Kidney epithelial cell (primary cell): ENCODE data around the gene KRTAP1-1. TPM values are rescaled to one million over a fixed set of nuclear protein-coding genes. Genes with fewer than 3 reads are reported as not detected.

ENCODE experiments used
- DNase-seq: peaks from one replicate; pipeline ENCODE4 v3.0.0-alpha.2; 2010; ENCODE audit warnings: low read depth
- H3K27me3 ChIP-seq: 2 replicates; pipeline ENCODE4 v1.6.0; 2011; ENCODE audit warnings: low read length; ENCODE audit not compliant: control insufficient read depth, insufficient read depth
- H3K36me3 ChIP-seq: 2 replicates; pipeline ENCODE4 v1.5.1; 2011; ENCODE audit warnings: low read length; ENCODE audit not compliant: control insufficient read depth, insufficient read depth
- H3K4me3 ChIP-seq: 2 replicates; pipeline ENCODE4 v1.5.1; 2011; ENCODE audit warnings: low read depth, mild to moderate bottlenecking, control low read depth, low read length
- total RNA-seq: library from RNA; depleted of rRNA; stranded (reverse); fragments of >200 nt; gene quantifications from 2 replicates; pipeline ENCODE4 v1.2.3, GENCODE V29; 2015
- TF ChIP-seq, protein P1 (sequence below): IDR thresholded peaks from 2 replicates; pipeline ENCODE4 v1.5.1; 2011; ENCODE audit warnings: mild to moderate bottlenecking, moderate library complexity, low read length, control low read depth, inconsistent platforms; ENCODE audit not compliant: insufficient read depth, poor library complexity, severe bottlenecking

The KRTAP1-1 gene
- total RNA-seq, 1 donor from 2014 or later: not detected

DNA sequence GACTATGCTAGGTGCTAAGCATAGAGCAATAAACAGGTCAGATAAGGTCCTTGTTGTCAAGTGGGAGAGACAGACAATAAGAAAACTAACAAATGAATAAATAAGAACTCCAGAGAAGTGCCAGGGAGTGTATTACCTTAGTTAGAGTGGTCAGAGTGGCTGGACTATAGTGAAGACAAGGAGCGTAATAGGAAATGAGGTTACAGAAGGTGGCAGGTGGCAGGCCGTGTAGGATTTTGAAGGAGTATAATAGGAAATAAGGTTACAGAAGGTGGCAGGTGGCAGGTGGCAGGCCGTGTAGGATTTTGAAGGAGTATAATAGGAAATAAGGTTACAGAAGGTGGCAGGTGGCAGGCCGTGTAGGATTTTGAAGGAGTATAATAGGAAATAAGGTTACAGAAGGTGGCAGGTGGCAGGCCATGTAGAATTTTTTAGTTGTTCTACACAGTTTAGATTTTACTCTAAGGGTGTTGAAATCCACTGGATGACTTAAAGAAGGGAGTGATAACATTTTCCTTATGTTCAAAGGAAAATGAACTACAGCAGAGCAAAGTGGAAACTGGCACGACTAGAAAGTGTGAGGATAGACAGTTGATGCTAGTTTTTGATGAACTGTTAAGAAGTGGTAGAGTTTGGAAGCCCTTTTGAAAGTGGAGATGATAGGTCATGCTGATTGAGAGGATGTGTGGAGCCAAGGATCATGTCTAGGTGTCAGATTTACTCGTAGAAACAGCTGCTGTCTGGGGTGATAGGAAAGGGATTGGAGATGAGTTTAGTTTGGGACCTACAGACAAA lies 28.7 kb downstream of the KRTAP1-1 start:
- Histone ChIP-seq H3K4me3 (no peak overlapping the region), H3K36me3 (no peaks in the 10 kb centered on the region), H3K27me3 (no peaks in the 10 kb centered on the region)
- no peak for DNase-seq
- TF ChIP-seq, protein P1, sequence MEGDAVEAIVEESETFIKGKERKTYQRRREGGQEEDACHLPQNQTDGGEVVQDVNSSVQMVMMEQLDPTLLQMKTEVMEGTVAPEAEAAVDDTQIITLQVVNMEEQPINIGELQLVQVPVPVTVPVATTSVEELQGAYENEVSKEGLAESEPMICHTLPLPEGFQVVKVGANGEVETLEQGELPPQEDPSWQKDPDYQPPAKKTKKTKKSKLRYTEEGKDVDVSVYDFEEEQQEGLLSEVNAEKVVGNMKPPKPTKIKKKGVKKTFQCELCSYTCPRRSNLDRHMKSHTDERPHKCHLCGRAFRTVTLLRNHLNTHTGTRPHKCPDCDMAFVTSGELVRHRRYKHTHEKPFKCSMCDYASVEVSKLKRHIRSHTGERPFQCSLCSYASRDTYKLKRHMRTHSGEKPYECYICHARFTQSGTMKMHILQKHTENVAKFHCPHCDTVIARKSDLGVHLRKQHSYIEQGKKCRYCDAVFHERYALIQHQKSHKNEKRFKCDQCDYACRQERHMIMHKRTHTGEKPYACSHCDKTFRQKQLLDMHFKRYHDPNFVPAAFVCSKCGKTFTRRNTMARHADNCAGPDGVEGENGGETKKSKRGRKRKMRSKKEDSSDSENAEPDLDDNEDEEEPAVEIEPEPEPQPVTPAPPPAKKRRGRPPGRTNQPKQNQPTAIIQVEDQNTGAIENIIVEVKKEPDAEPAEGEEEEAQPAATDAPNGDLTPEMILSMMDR: no peak

DNA sequence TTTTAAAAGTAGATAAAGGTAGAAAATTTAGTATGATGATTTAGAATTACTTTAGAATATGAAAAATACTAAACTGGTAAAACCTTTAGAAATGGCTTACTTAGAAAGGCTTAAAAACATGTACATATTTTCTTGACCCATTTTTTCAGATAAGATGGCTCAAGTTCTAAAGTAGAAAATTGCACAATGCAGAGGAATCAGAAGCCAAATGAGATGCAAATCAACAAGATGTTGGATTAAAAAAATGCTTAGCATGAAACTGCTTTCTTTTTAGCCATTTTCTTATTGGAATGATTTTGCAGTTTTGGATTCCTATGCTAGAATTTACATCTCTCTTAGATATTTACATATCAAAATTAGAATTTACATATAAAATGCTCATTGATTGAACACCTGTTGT lies 30.8 kb downstream of the KRTAP1-1 start:
- TF ChIP-seq, protein P1: no peak
- H3K36me3 ChIP-seq: no peaks in the 10 kb centered on the region
- H3K27me3 ChIP-seq: no peaks in the 10 kb centered on the region
- no peak overlapping the region for H3K4me3 ChIP-seq
- DNase-seq: no peak

DNA sequence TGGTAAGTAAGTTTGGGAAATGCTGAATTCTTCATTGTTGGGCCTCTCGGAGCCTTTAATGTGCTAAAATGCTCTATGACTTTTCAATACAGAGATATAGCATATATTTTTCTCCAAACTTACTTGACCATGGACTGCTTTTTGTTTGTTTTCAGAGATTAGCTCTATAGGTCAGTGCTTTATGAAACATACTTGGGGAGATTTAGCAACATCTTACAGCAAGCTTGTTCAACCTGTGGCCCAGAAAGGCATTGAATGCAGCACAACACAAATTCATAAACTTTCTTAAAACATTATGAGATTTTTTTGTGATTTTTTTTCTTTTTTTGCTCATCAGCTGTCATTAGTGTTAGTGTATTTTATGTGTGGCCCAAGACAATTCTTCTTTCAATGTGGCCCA lies 31.3 kb downstream of the KRTAP1-1 start:
- no peaks in the 10 kb centered on the region for H3K27me3 ChIP-seq
- TF ChIP-seq, protein P1: no peak
- no peaks in the 10 kb centered on the region for H3K36me3 ChIP-seq
- DNase-seq: no peak
- no peak overlapping the region for H3K4me3 ChIP-seq

DNA sequence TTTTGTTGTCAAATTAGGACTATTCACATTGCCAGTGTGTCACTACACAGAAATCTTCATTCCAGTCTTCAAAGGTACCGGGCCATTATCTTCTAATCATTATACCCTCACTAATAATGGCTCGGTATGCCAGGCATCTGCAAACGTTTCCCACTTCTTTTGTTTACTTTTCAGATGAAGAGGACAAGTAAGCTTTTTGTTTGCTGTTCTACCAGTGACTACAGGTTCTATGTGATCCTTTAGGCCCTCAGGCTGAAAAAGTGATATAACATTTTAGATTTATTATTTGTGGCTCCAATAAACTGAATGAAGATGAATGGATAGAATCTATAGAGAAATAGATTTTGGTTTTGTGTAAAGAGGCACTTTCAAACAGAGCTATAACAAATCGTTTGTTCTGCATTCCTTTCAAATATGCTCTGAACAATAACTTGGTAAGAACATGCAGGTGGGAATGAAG lies 31.9 kb downstream of the KRTAP1-1 start:
- H3K27me3 ChIP-seq: no peaks in the 10 kb centered on the region
- no peak overlapping the region for H3K4me3 ChIP-seq
- H3K36me3 ChIP-seq: no peaks in the 10 kb centered on the region
- no peak for DNase-seq
- TF ChIP-seq, protein P1: no peak

DNA sequence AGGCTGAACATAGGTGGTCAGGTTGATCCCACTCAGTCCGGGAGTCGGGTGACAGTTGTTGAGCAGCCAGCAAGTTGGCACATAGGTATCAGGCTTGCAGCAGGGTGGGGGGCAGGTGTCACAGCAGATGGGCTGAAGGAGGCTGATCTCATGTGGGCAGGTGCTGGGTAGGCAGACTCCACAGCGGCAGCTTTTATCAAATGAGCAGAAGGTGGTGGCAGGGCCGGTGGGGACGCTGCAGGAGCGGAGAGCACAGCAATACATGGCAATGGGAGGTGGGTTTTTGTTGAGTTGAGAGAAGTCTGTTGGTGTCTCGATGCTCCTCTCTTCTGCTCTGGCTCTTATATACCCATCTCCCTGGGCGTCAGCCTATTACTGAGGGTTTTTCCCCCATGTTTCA lies 32.4 kb downstream of the KRTAP1-1 start, which contains the start of gene KRTAP3-1:
Gene KRTAP3-1, minus strand, starts transcription at position 318 of the 400 bp plus-strand sequence. Its CDS starts 54 bp downstream, at position 264.
- H3K36me3 ChIP-seq: no peaks in the 10 kb centered on the region
- H3K4me3 ChIP-seq: no peak within 1 kb of the TSS
- TF ChIP-seq, protein P1: no peak
- no peaks in the 10 kb centered on the region for H3K27me3 ChIP-seq
- no peak for DNase-seq
